GM06990 (cell line): ENCODE results near the gene SDK2.

ENCODE experiments used
- DNase-seq: peaks from one replicate; pipeline ENCODE4 v3.0.0-alpha.2; 2011; ENCODE audit not compliant: insufficient read length; ENCODE audit errors: extremely low read depth
- H3K27me3 ChIP-seq: replicated peaks from 2 replicates; pipeline ENCODE4 v1.6.0; 2011; ENCODE audit warnings: low read length; ENCODE audit not compliant: control insufficient read depth, insufficient read depth
- H3K36me3 ChIP-seq: 2 replicates; pipeline ENCODE4 v1.5.1; 2011; ENCODE audit warnings: low read length; ENCODE audit not compliant: control insufficient read depth, insufficient read depth
- H3K4me3 ChIP-seq: replicated peaks from 2 replicates; pipeline ENCODE4 v1.5.1; 2011; ENCODE audit warnings: low read depth, mild to moderate bottlenecking, control low read depth, low read length
- CTCF ChIP-seq: IDR thresholded peaks from 2 replicates; pipeline ENCODE4 v1.5.1; 2011; ENCODE audit warnings: low read length, control low read depth, mild to moderate bottlenecking, inconsistent platforms; ENCODE audit not compliant: insufficient read depth, poor library complexity, severe bottlenecking

Gene SDK2

GRCh38 chr17:73402466-73402865 lies 241.8 kb downstream of the SDK2 start:
- TF ChIP-seq CTCF, result no peak
- DNase-seq, result no peak
- no peaks in the 10 kb centered on the region; the same call in 1 of the 2 replicates for H3K27me3 ChIP-seq
- no peak overlapping the region for H3K4me3 ChIP-seq
- no peaks in the 10 kb centered on the region for H3K36me3 ChIP-seq

GRCh38 chr17:73401911-73402310 lies 242.3 kb downstream of the SDK2 start:
- H3K4me3 ChIP-seq, result no peak overlapping the region
- no peaks in the 10 kb centered on the region for H3K36me3 ChIP-seq
- DNase-seq, result no peak
- no peak for TF ChIP-seq CTCF
- no peaks in the 10 kb centered on the region; the same call in 1 of the 2 replicates for H3K27me3 ChIP-seq

GRCh38 chr17:73400915-73401545 lies 243.2 kb downstream of the SDK2 start:
- DNase-seq, result no peak
- Histone ChIP-seq H3K27me3 (no peaks in the 10 kb centered on the region; the same call in 1 of the 2 replicates), H3K36me3 (no peaks in the 10 kb centered on the region), H3K4me3 (no peak overlapping the region)
- no peak for TF ChIP-seq CTCF

- Histone ChIP-seq H3K27me3 (no peaks in the 10 kb centered on the region; the same call in 1 of the 2 replicates), H3K4me3 (no peak overlapping the region), H3K36me3 (no peaks in the 10 kb centered on the region)
- DNase-seq, result no peak
- TF ChIP-seq CTCF, result no peak
These were observed 245.2 kb downstream of the SDK2 start for GRCh38 chr17:73399056-73399455.

GRCh38 chr17:73397856-73398540 lies 246.2 kb downstream of the SDK2 start:
- no peak for TF ChIP-seq CTCF
- H3K36me3 ChIP-seq, result no peaks in the 10 kb centered on the region
- H3K27me3 ChIP-seq, result no peaks in the 10 kb centered on the region; the same call in 1 of the 2 replicates
- DNase-seq, result no peak
- H3K4me3 ChIP-seq, result no peak overlapping the region
